Measurements from ENCODE around the gene DLEC1. TPM values are rescaled to one million over a fixed set of nuclear protein-coding genes. Genes with fewer than 3 reads are reported as not detected.

Gene DLEC1
- total and polyA plus RNA-seq, 9 of the 15 experiments (the other 6 are each of a cell fraction or from before 2014, with no cell fraction given), result 0.07 to 0.08 TPM; not detected in 7

- ChIA-PET CTCF (ENCODE audit: low intra/inter-chr PET ratio) (no interaction called here), POLR2A (no interaction called here)
- no peak overlapping the region for H3K4me2 ChIP-seq (ENCODE audit: insufficient read depth, low read length)
- no peak overlapping the region for H3K4me3 ChIP-seq
- peaks cover 2% of the 10 kb centered on the region for H3K9me1 ChIP-seq (ENCODE audit: control insufficient read depth, insufficient read depth, low read length)
- no TSS peak for BruUV-seq (replicated peaks)
- no peaks in the 10 kb centered on the region for H4K20me1 ChIP-seq (replicated peaks; ENCODE audit: control insufficient read depth, insufficient read depth, low read length)
- DNase-seq (ENCODE audit: extremely low read depth in 1 of 4, low spot score in 3 of 4) (no peak), FAIRE-seq (no peak), ATAC-seq (no peak)
- in situ Hi-C loops (cut with MboI), result no loop called here
- intact Hi-C loops (cut with micrococcal nuclease), result no loop called here
- H2AFZ ChIP-seq (ENCODE audit: low read depth, low read length), result no peak overlapping the region
- peaks cover 43 to 51% of the 10 kb centered on the region in 2 experiments for H3K27me3 ChIP-seq (ENCODE audit: control insufficient read depth in 2 of 2, insufficient read depth in 2 of 2, low read length in 2 of 2)
- WGBS (ENCODE audit: insufficient coverage, low coverage, missing lambda C conversion rate), result 0% methylated on average over 3 of the region's 3 CpGs
- no peaks in the 10 kb centered on the region for H3K9me3 ChIP-seq (replicated peaks; ENCODE audit: control insufficient read depth, insufficient read depth, low read depth, low read length)
- no peaks in the 10 kb centered on the region for H3K36me3 ChIP-seq (ENCODE audit: control insufficient read depth, insufficient read depth, low read length)
- H3K9ac ChIP-seq (ENCODE audit: insufficient read depth in 1 of 2, low read depth in 2 of 2, low read length in 2 of 2), result no peak overlapping the region
- no peaks in the 10 kb centered on the region for H3K4me1 ChIP-seq (replicated peaks in 1 of 2; ENCODE audit: control insufficient read depth in 2 of 2, insufficient read depth in 2 of 2, low read length in 2 of 2)
- H3K79me2 ChIP-seq (ENCODE audit: control insufficient read depth, insufficient read depth, low read length), result no peaks in the 10 kb centered on the region
- no peak overlapping the region for H3K27ac ChIP-seq (ENCODE audit: extremely low read depth, low read depth, low read length)
- no peak for TF ChIP-seq ELF4 (CRISPR knock-in tag; IDR thresholded peaks at IDR 0.05)
- no peak for TF ChIP-seq TBP (optimal IDR thresholded peaks at IDR 0.05; ENCODE audit: low read depth, low read length)
- no peak for TF ChIP-seq SAP30 (IDR thresholded peaks at IDR 0.05; ENCODE audit: borderline replicate concordance, insufficient read depth, low read depth, low read length, poor library complexity, severe bottlenecking)
- TF ChIP-seq CTBP1 (IDR thresholded peaks at IDR 0.05; ENCODE audit: borderline replicate concordance), result no peak
- no peak for TF ChIP-seq FOSL1 (tag; conservative IDR thresholded peaks at IDR 0.05)
- TF ChIP-seq, protein P1, sequence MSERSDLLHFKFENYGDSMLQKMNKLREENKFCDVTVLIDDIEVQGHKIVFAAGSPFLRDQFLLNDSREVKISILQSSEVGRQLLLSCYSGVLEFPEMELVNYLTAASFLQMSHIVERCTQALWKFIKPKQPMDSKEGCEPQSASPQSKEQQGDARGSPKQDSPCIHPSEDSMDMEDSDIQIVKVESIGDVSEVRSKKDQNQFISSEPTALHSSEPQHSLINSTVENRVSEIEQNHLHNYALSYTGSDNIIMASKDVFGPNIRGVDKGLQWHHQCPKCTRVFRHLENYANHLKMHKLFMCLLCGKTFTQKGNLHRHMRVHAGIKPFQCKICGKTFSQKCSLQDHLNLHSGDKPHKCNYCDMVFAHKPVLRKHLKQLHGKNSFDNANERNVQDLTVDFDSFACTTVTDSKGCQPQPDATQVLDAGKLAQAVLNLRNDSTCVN (CRISPR knock-in tag; IDR thresholded peaks at IDR 0.05), result no peak
- TF ChIP-seq SRSF9 (IDR thresholded peaks at IDR 0.05; ENCODE audit: borderline replicate concordance, low read depth, low read length), result no peak
- TF ChIP-seq MBD1 (CRISPR knock-in tag; IDR thresholded peaks at IDR 0.05), result no peak
- peak; percentile 46; the same call in 1 of the 2 replicates for TF ChIP-seq MAFK (IDR thresholded peaks at IDR 0.05; ENCODE audit: low read length)
- peak; percentile 74 for TF ChIP-seq MAFF (IDR thresholded peaks at IDR 0.05; ENCODE audit: low read length)
- TF ChIP-seq TCF3 (CRISPR knock-in tag; IDR thresholded peaks at IDR 0.05), result no peak
- TF ChIP-seq, protein P2, sequence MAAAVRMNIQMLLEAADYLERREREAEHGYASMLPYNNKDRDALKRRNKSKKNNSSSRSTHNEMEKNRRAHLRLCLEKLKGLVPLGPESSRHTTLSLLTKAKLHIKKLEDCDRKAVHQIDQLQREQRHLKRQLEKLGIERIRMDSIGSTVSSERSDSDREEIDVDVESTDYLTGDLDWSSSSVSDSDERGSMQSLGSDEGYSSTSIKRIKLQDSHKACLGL (CRISPR knock-in tag; IDR thresholded peaks at IDR 0.05; ENCODE audit: borderline replicate concordance, poor library complexity, severe bottlenecking), result no peak
- TF ChIP-seq PURB (CRISPR knock-in tag; IDR thresholded peaks at IDR 0.05; ENCODE audit: low read depth), result no peak
- no peak for TF ChIP-seq ZNF609 (CRISPR knock-in tag; IDR thresholded peaks at IDR 0.05; ENCODE audit: borderline replicate concordance)
- TF ChIP-seq TARDBP (IDR thresholded peaks at IDR 0.05), result no peak
Measured at GRCh38 chr3:38090453-38090852, 51.4 kb downstream of the DLEC1 start.
